MM.1S (cell line): ENCODE results near the gene OR10J1.

Source experiments
- EZH2phosphoT487 ChIP-seq: fragments of 300-600 bp; sonication (generic); IDR thresholded peaks from 2 replicates; pipeline ENCODE4 v1.6.1; 2018; ENCODE audit warnings: antibody characterized with exemption, low read length
- TF ChIP-seq, protein P1 (sequence below): fragments of 300-600 bp; sonication (generic); IDR thresholded peaks from 2 replicates; pipeline ENCODE4 v1.5.1; 2016; ENCODE audit warnings: antibody characterized with exemption, low read length, mixed read lengths

DNA sequence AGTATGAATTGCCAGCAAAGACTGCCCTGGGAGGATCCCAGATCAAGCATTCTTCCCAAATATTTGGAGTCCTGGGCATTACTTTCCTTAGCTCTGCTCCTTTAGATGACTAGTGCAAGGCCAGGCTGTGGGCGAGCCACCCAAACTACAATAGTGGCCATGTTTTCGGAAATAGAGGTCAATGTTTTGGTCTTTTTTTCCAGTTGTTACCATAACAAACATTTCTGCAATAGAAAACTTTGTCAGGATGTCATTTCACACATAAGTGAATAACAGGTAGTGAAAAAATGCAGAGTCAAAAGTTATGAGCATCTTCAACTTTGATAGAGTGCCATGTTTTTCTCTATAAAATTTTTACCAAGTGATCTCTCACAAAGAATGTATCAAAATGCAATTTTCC lies 32.7 kb upstream of the OR10J1 start:
- TF ChIP-seq, protein P1, sequence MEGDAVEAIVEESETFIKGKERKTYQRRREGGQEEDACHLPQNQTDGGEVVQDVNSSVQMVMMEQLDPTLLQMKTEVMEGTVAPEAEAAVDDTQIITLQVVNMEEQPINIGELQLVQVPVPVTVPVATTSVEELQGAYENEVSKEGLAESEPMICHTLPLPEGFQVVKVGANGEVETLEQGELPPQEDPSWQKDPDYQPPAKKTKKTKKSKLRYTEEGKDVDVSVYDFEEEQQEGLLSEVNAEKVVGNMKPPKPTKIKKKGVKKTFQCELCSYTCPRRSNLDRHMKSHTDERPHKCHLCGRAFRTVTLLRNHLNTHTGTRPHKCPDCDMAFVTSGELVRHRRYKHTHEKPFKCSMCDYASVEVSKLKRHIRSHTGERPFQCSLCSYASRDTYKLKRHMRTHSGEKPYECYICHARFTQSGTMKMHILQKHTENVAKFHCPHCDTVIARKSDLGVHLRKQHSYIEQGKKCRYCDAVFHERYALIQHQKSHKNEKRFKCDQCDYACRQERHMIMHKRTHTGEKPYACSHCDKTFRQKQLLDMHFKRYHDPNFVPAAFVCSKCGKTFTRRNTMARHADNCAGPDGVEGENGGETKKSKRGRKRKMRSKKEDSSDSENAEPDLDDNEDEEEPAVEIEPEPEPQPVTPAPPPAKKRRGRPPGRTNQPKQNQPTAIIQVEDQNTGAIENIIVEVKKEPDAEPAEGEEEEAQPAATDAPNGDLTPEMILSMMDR: no peak
- TF ChIP-seq EZH2phosphoT487: no peak
